Activated CD8-positive, alpha-beta memory T cell treated with anti-CD3 and anti-CD28 coated beads, Interleukin-2, amount 50 U/mL, for 24 hours (primary cell): ENCODE results near the gene MYO5B.
A peak's percentile ranks its signal among the peaks of the same experiment; 100 is the strongest.
"Not testable (repeated sequence)": the region's sequence is repeated elsewhere in the genome, so short reads cannot be mapped to it uniquely, and the experiment has no call there.

Source experiments
- DNase-seq: peaks from one replicate; pipeline ENCODE4 v3.0.0-alpha.2; 2020; ENCODE audit errors: extremely low read depth

MYO5B gene

DNA sequence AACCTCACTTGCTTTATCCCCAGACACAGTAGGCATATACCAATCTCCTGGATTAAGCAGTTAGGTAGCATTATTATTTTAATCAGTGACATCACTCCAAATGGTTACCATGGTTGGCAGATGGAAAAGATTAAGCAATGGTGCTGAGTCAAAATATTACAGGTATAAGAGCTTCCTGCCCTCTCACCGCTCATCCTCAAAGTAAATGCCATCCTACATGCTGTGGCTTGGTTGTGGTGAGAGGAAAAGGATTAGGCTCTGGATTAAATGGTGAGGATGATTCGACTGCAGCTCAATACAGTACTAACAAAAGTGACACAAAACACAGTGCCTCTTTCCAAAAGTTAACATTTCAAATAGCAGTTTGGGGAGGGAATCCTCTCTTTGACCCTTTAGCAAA lies 272.7 kb downstream of the MYO5B start:
- no peak for DNase-seq

DNA sequence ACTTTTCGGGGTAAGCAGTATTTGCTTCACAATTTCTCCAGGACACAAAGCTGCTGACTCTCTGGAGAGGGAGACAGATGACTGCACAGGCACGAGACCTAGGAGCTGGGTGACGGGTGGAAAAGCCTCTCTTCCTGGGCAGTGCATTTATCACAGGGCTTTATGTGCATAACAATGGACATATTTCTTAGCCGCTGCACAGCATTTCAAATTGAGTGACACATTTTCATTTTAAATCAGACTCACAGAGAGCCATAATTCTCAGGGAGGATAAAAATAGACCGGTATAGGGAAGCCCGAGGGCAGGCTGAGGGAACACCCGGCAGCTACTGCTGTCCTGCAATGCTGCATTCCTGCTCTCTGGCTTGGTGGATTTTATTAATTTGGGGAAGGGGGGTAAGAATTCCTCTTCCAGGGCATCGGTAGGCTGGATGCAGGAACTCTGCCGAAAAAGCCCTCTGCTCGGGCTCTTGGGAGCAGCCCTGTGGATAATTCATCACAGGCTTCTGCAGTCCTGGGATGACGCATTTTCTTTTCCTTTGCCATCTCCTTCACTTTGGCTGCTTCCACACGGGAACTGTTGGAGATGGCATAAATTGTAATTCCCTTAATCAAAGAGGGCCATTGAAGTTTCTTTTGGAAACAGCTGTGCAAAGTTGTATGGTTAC lies 273.5 kb downstream of the MYO5B start:
- no peak for DNase-seq

- no peak for DNase-seq
These were observed 274.2 kb downstream of the MYO5B start for GRCh38 chr18:49920731-49921130.

- no peak for DNase-seq
These were observed 277.2 kb downstream of the MYO5B start for GRCh38 chr18:49917742-49918141.

DNA sequence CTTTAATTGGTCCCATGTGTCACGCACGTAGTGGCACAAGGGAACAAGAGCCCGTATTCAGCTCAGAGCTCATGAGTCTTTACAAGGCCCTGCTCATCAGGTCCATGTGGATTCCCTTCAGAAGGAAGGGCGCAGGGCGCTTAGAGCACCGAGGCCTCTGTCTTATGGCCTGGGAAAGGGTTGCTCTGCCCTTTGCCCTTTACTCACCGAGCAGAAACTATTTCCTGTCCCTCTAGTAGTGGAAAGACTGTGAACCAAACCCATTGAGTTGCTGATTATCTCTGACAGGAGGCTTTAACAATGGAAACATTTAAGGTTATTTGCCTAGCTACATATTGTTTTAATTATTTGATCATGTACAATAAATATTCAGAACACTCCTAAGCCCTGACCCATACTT lies 279.6 kb downstream of the MYO5B start:
- no peak for DNase-seq

- no peak for DNase-seq
These were observed 281.7 kb downstream of the MYO5B start for GRCh38 chr18:49913221-49913620.

DNA sequence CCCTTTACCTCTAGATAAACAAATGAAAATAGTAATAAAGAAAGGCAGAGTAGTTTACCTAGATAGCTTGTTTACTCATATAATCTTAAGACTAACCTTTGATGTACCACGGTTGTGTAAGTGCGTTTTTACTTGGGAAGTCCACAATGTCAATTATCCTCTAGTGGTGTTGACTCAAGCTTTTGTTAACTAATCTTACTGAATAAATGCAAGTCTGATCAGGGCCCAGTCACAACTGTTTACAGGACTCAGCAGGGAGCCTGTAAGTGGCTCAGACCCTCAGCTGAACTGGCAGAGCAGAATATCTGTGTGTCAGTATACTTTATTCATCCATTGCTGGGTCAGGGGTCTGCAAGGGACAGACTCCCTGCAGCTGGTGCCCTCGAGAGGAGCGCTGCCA lies 283.5 kb downstream of the MYO5B start:
- DNase-seq: no peak

GRCh38 chr18:49910986-49911385 lies 284.0 kb downstream of the MYO5B start:
- no peak for DNase-seq

DNA sequence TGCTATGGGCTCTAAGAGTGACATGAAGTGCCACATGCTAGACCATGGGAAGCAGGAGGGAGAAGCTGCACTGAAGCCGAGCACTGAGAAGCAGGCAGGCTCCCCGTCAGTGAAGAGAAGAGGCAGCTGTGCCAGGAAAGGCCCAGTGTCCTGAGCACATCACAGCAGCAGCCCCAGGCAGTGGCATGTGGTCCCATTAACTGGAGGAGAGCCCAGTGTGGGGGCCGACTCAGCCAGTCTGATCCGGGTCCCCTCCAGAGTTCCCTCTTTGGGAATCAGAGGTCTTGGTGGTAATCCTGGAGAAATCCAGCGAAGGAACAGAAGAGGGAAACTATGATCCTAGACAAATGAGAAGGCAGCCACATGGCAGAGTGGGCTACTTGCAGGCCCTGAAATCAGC lies 284.9 kb downstream of the MYO5B start:
- DNase-seq: no peak

- no peak for DNase-seq
These were observed 287.5 kb downstream of the MYO5B start for GRCh38 chr18:49907346-49907929.

GRCh38 chr18:49905771-49906170 lies 289.2 kb downstream of the MYO5B start:
- DNase-seq: no peak

DNA sequence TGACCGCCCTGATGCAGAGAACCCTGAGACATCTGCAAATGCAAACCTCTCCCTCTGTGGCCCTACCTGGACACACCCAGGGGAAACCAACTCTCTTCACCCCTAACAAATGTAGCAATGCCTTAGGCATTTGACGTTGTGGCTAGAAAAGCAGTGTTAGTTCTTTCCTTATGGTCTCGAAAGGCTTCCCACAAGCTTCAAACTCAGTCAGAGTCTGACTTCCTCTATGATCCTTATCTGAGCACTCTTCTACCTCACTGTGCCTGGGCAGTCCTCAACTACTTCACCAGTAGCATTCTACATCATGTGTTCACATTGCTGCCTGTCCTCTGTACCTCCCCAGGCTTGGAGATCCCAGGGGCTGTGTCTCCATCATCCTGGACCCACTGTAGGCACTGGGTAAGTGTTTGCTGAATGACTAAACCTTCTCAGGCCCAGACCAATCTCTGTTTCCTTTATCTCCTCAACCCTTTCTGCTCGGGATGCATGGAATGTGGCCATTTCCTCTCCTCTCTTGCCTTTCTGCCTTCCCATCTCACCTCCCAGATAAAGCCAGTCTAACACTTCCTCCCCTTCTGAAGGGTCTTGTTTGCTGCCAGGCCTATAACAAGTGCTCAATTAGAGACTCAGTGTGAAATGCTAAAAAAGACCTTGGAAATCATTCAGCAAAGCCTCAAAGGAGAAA lies 289.9 kb downstream of the MYO5B start:
- no peak for DNase-seq

GRCh38 chr18:49901862-49902340 lies 293.0 kb downstream of the MYO5B start:
- no peak for DNase-seq

DNA sequence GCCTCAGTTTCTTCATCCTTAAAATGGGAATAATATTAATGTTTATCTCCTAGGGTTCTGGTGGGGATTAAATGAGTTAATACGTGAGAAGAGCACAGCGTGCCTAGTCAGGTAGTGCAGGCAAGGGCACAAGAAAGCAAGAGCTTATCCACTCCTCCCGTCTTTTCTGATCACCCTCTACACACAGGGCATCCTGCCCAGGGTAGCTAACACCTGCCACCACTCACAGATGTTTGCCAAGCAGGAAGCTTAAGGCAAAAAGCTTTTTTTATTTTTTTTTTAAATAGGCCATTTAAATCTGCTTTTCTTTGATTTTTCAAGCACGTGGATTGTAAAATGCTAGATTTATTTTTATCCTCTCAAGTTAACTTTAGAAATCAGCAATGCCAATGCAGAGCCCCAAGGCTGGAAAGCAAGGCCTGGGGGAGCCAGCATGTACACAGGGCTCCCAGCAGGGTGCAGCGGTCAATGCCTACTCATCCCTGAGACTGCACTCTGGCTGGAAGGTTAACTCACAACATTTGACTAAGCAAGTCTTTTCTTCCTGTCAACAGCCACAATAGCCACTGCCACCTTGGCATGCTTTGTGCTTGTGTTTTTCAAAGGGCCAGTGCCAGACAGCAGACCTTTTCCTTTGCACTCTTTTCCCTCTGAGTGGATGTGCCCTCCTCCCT lies 295.2 kb downstream of the MYO5B start:
- DNase-seq: no peak

- peak; percentile 25 for DNase-seq
These were observed 296.5 kb downstream of the MYO5B start for GRCh38 chr18:49898421-49898820.

DNA sequence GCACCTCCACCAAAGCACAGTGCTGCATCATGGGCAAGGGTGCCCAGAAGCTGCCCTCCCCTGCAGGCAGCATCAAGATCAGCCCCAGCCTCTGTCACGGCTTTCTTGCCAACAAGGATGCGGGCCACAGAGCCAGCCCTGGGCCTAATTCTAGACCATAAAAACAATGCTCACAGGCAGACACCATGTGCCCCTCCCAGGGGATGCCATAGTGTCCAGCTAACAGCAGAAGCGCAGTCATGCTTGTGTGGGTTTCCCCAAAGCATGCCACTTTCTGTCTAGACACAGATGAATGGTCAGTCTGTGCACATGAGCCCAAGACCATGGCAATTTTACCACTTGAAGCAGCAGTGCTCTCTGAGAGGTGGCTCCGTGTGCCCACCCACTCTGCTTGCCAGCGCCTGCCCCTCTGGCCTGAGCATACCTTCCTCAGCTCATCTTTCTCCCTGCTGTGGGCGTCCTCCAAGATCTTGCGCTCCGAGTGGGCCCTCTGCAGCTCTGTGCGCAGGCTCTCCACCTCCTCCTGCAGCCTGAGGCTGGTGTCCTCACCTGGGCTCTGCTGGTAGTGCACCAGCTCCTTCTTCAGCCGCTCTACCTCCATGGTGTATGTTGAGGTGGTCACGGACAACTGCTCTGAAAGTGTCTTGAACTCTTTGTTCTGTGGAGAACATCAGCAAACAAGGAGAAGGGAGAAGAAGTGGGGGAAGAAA lies 300.3 kb downstream of the MYO5B start:
- DNase-seq: no peak

DNA sequence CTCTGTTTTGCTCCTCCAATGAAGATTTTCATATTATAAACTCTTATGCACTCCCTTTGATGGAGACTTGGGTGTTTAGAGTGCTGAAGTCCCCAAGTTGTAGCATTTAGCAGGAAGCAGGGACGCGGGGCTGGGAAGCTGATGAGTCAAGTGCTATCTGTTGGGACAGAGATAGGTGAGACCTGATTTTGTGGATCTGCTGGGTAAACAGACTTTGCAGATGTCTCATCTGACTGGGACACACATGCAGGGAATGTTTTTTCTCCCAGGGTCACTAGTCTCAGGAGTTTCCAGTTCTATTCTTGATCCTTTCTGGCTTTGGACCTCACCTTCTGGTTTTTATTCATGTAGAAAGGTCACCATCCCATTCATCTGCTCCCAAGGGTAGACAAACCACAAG lies 301.9 kb downstream of the MYO5B start:
- no peak for DNase-seq

- no peak for DNase-seq
These were observed 302.6 kb downstream of the MYO5B start for GRCh38 chr18:49892148-49892924.

- DNase-seq: no peak
These were observed 304.9 kb downstream of the MYO5B start for GRCh38 chr18:49890041-49890440.

- DNase-seq: not testable (repeated sequence)
These were observed 305.4 kb downstream of the MYO5B start for GRCh38 chr18:49889552-49889951.
